ENCODE results near the gene KLHL12.

Gene KLHL12

DNA sequence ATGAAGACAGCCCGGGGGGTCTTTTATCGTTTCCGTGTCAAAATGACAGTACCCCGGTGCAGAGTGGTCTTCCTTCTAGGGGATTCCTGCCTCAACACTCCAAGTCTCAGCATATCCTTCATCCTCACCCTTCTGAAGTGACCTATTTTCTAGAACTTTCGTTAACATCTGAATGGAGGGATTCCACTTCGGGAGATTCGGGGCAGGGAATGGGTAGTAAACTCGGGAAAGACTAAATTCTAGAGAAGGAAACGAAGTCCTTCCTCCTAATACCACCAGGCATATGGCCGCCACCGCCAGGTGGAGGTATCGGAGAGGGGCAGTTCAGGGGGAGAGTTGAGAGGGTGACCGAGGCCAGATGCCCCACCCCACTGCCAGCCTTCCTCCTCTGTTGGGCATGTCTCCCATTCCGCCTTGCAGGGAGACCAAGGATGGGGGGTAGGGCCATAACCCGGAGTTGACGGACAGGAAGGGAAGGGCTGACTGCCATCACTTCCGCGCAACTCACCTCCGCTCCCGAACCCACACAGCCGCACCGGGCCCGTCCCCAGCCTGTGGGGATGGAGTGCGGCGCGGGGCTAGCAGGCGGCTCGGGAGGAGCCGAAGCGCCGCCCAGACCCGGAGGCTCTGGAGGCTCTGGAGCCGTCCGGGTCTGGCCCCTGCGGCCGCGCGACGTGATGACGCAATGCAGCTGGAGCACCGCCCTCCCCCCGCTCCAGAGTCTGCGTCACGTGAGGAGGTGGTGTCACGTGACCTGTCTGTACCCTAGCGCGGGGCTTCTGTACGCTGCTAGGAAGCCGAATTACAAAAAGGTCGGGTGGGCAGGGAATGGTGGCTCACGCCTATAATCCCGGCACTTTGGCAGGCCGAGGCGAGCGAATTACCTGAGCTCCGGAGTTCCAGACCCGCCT, at the start of gene KLHL12:
KLHL12 (minus strand) TSS at position 654 of the 911 bp plus-strand sequence. CDS start 2,072 bp downstream, outside the sequence.
- peak; percentile 95 for DNase-seq (ENCODE audit: low read depth)

DNA sequence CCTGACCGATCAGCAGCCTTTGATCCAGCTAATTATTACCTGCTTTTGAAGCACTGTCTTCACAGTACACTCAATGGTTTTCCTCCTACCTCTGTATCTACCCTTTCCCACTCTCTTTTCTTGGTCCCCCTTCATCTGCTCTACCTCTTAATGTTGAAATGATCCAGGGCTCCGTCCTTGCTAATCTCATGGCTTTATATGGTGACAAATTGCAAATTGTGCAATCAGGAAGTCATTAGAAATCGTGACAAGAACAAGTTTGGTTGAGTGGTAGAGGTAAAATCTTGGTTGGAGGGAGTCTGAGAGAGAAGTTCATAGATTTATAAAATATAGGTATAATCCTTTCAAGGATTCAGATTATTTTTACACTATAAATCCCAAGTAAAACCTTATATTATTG, 49.6 kb upstream of the KLHL12 start:
- no peak for DNase-seq (ENCODE audit: low read depth)

DNA sequence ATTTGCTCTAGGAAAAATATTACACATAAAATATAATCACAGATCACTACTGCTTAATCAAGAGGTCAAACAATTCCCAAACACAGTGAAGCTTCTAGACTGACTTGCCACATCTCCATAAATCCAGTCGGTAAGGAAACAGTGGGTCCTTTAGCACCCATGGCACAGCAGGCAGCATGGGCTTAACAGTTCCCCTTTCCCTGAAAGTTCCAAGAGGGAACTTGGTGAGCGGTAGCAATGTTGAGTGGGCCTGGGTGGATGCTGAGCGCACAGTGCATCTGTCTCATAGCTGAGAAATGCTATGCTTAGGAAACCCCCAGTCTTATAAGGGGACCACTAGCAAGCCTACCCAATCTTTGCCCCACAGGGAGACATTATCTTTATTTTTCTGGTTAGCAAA, 47.8 kb upstream of the KLHL12 start:
- no peak for DNase-seq (ENCODE audit: low read depth)

DNA sequence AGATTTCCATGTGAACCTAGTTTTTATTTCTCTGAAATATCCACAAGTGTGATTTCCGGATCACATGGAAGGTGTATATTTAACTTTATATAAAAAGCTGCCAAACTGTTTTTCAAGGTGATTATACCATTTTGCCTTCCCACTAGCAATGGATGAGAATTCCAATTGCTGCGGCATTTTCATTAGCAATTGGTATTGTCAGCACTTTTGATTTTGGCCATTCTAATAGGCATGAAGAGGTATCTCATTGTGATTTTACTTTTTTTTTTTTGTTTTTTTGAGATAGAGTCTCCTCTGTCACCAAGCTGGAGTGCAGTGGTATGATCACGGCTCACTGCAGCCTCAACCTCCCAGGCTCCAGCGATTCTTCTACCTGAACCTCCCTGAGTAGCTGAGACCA, 45.0 kb upstream of the KLHL12 start:
- no peak for DNase-seq (ENCODE audit: low read depth)

DNA sequence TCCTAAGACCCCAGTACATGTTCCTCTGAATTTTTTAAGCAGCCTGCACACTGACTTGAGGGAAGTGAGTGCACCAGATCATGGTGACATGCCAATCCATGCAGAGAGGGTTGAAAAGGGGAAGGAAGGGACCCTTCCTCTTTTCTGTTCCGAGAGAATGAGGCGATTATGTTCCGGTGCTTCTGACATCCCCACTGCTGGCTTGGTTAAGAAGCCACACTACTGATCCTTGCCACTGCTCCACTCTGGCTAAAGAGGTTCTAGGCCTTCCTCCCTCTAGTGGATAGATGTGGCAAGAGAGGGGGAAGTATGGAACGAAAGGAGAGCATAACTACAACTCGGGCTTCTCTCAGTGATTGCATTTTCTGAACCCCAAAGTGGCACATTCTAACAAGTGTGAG, 41.9 kb upstream of the KLHL12 start:
- peak; percentile 84 for DNase-seq (ENCODE audit: low read depth)

DNA sequence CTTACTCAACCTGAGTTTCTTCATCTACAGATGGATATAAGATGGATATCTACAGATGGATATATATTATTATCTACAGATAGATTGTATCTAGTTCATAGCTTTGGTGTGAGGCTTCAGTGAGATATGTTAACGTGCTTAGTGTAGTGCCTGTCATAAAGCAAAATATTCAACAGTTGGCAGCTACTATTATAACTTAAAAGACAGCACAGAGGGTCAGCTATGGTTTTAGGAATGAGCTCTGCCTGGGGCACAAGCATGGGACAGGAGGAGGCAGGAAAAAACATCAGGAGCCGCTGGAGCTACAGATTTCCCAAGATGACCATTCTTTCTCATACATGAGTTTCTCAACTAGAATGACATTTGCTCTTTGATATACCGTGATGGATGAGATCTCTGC, 41.3 kb upstream of the KLHL12 start:
- DNase-seq (ENCODE audit: low read depth) = no peak

DNA sequence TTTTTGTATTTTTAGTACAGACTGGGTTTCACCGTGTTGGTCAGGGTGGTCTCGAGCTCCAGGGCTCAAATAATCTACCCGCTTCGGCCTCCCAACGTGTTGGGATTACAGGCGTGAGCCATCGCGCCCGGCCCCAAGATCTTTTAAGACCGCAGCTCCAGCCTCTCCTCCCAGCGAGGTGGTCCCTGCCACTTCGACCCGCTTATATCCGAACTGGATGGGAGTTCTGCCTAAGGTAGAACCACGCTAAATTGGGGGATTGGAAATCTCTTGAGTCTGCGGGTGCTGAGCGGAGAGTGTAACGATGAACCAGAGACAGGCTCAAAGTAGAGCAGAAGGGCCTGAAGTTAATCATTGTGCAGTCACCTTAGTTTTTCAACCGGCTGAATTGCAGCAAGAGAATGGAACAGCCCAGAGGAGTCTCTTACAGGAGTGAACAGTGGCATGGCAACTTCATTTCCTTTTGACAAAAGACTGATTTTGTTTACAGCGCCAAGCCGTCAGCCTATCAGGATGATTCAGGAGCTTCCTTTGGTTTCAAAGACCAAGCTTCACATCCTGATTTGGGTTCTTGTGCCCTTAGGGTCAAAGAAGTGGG, 40.7 kb upstream of the KLHL12 start:
- peak; percentile 78 for DNase-seq (ENCODE audit: low read depth)

DNA sequence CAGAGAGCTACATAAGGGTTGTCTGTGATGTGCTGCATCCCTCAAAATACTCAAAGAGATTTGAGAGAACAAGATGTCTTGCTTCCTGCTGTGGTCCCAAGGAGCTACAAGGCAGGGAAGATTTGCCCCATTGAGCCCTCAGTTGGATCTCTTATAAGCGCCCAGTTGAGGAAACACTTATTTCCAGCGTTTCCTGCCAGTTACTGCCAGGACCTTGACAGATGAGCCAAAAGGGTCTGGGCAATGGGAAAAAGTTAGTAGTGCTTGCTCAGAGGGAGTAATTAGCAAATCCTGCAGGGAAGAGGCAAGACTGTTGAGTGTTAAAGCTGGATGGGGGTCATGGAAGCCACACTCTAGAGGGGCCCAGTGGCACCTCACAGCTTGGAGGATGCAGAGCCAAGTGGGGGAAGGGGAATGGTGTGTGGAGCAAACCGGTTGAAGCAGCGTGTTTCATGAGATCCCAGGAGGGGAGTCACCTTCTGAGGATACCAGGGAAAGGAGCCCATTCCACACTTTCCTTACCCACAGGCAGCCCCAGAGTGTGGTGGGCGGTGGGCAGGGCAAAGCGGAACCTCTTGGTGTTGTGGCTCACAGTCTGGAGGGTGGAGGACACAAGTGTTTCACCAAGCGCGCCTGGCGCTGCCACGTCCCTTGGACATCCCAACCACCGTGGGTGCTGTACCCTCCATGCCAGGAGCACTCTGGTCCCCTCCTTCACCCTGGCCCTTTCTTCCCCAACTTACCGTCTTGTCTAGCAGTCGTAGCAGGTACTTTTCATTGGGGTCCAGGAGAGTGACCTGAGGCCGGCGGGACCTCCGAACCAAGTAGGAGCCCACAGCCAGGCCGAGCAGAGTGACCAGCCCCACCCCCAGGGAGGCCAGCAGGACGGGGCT, 39.2 kb upstream of the KLHL12 start:
- no peak for DNase-seq (ENCODE audit: low read depth)

DNA sequence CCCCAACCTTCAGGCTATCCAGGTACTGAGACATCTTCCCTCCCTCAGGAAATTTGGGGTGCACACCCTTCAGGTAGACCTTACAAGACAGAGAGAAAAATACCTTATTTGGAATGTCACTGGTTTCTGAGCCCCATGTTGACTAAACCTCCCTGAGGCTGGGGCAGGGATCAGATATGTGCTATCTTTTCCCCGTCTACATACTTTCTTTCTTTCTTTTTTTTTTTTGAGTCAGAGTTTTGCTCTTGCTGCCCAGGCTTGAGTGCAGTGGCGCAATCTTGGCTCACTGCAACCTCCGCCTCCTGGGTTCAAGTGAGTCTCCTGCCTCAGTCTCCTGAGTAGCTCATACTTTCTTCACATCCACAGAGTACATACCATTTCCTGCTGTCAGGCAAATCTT, 38.4 kb upstream of the KLHL12 start:
- no peak for DNase-seq (ENCODE audit: low read depth)

DNA sequence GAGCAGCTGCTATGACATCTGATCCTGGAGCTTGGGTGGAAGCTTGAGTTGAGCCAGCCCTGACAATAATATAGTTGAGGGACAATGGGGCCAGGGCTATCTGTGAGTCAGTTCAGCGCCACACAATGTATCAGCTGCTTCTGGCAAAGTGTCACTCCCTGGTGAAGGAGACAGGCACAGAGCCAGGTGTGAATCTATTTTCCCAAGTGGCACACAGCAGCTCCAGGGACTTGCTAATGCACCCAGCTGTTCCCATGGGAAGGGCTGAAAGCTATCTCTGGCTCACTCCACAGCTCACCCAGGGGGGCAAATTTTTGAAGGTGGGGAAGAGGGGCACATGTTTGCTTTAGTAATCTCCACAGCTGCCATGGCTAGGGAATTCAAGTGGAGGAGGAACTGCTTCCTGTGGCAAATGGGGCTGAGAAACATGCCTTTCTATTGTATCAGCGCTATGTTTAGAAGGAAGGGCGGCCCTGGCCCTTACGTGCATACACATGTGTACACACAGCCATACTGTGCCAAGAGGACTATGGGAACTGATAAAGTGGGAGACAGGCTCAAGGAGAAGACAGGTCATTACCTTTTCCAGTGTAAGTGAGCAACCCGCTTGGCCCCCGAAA, 37.9 kb upstream of the KLHL12 start:
- no peak for DNase-seq (ENCODE audit: low read depth)

DNA sequence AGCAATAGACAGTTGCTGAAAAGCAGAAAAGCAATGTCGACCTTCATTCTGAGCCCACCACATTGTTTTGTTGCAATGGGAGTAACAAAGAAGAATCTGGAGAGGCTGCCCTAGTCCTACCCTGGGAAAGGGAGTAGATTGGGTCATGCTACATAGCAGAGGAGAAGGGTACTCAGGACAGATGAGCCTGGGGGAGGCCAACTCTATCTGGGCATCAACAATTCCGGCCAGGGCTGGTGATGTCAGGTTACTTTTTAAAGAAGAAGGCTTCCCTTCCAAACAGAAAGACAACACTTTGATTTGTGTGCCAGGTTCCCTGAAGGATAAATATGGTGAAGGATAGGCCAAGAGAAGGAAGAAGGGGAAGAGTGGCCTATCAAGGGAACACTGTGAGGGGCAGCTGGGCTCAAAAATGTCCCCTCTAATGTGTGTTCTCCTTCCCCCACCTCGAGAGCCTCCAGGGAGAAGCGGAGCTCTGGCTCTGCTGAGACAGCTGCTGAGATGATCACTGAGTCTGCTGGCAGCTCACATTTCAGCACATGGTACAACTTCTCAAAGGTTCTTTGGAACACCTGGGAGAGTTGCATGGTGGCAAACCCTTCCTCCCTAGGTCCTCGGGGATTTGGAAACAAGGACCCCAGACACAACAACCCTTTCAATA, 34.3 kb upstream of the KLHL12 start:
- DNase-seq (ENCODE audit: low read depth) = no peak

DNA sequence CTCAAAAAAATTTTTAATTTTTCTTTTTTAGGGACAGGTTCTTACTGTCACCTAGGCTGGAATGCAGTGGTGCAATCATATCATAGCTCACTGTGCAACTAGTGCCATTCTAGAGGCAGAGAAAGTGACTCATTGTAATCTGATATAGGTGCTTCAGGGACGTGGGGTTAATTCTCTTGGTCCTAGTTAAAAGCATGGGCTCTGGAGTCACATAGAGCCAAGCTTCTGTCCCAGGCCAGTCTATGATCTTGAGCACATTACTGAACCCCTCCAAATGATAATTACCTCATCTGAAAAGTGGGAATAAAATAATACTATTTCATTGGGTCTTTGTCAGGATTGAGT, 32.2 kb upstream of the KLHL12 start:
- no peak for DNase-seq (ENCODE audit: low read depth)

DNA sequence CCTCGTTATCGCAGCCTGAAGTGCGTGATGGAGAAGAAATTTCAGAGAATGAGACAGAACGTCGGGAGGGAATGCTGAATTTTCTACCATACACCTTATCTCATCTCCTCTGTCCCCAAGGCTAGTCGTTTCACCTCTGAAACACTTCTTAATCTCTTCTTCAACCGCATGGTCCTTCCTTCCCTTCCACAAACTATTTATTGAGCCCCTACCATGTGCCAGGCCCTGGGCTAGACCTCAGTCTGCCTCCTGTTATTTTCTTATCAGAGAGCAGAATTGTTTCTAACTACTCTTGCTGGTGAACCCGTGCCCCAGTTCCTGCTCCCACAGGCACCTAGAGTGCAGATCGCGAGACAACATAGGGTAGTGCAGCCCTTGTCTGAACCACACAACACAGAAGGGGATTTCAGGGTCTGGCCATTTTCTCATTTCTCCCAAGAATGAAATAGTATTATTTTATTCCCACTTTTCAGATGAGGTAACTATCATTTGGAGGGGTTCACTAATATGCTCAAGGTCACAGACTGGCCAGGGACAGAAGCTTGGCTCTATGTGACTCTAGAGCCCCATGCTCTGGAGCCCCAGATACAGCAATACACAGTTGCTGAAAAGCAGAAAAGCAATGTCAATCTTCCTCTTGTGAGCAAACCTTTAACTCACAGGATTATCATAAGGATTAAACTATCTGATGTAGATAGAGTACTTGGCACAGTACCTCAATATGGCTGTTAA, 31.7 kb upstream of the KLHL12 start:
- DNase-seq (ENCODE audit: low read depth) = peak; percentile 30

DNA sequence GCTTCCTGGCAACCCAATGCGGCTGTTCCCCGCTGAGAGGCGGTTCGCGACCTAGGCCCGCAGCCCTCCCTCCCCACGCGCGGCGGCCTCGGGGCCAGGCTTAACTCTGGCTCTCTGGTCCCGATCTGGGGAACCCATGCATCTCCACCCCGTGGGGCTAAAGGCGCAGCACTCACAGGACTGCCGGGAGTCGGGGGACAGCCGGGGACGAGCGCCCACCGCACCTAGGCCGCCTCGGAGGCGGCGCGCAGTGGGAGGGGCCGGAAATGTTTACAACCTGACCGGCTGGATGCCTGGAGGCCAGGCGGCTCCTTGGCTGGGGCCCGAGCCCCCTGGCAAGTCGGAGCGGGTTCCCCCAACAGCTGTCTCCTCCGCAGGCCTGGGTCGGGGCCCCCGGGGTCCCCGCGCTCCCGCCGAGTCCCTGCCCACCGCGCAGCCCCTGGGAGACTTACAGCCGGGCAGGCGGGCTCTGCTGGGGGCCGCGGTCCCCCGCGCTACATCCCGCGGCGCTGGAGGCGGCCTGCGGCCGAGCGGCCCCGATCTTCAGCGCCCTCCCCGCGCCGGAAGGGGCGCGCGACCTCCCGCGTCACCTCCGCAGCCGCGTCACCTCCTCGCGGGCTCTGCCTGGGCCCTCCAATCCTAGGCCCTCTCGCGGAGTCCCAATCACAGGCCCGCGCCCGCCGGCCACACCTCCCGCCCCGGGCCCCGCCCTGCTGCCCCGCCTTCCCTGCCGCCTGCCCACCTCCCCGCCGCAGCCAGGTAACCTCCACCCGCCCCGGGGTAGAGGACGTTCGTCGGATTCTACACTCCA, 30.9 kb upstream of the KLHL12 start, which contains the start of gene ADIPOR1:
ADIPOR1 (minus strand) TSS at position 580 of the 811 bp plus-strand sequence. CDS start 7,242 bp downstream, outside the sequence.
- DNase-seq (ENCODE audit: low read depth) = peak; percentile 79

DNA sequence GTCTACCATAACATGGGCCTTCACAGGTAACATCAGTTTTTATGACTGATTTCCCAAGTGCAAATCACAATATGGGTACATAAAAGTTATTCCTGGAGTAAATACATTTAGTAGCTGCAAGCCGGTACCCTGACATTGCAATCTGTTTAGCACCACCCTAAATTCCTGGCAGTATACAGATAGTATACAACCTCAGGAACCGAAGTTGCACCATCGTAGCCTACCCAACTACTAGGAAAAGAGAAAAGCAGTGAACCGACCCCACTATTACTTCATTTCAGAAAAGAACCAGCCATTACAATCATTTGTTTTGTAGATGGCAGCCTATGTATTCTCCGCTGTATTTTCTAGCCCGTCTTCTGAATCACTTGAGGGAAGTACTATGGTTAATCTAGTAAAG, 29.9 kb upstream of the KLHL12 start:
- DNase-seq (ENCODE audit: low read depth) = no peak

DNA sequence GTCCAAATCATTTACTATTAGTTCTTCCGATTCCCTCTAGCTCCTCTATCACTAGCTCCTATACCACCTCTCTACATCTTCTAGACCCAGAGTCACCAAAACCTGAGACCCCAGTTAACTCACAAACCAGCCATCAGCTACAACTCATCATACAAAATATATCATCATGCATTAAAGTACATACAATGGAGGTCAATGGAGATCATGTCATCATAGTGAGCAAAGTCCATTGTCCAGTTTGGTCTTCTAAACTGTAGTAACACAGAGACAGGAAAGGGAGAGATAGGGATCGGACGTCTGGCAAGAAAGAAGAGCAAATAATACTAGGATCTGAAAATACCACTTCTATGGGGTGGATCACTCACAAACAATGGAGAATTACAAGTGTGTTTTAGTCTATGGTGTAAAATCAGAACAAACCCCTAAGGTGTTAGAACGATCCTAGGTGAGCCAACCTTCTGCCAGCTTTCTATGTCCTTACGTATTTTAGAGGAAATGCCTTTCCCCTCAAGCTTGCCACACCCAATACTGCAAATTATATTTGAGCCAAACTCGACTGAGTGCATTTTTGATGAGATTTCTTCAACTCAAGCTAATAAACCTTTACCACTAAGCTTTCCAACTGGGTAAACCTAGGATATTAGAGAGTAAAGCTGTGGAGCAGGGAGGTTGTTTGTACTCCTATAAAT, 27.2 kb upstream of the KLHL12 start:
- DNase-seq (ENCODE audit: low read depth) = no peak

DNA sequence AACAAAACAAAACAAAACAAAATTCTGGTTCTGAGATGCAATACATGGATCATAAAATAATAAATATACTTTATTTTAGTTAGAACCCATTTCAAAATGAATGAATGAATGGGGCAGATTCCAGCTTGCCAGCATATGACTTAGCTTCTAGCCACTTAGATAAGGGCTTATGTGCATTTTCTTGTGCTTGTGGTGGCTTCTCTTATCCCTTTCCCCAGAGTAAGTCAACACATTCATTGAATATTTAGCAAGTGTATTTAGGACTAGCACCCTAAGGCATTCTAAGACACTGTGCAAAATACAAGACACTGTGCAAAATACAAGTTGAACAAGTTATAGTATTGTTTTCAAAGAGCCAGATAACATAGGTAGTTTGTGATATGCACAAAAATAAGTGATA, 26.4 kb upstream of the KLHL12 start:
- no peak for DNase-seq (ENCODE audit: low read depth)

DNA sequence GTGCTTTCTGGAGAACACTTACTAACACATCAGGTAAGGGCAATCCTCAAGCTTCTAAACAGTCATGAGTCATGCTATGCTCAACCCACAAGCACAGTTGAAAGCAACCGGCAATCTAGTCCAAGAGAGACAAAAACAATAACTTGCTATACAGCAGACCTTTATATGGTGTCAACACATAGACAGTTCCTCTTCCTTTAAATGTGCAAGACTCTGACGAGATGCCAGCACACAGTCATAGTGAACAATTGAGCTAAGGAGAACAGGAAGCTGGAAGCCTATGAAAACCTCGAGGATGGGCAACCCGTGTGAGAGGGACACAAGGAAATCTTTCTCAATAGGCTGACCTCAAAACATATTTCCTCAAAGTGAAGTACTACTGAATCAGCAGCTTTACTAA, 25.8 kb upstream of the KLHL12 start:
- DNase-seq (ENCODE audit: low read depth) = no peak

DNA sequence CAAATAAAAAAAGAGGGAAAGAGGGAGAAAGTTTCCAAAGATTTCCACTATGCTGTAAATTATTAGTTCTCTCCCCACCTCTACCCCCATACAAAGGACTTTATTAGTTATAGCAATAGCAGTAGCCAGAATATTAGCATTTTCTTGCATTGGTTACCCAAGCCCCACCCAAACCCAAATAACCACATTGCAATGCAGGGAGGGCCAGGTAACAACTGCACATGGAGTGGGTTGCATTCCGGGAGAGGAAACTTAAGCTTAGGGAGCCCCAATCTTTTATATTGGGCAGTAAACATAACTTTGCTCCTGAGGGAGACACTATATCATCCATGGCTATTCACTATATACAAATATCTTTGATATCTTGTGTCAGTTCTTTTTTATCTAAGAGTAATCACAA, 25.1 kb upstream of the KLHL12 start:
- no peak for DNase-seq (ENCODE audit: low read depth)

All from CMK (cell line).